Mucosa of descending colon (tissue), 3 donors: ENCODE measurements around the gene KLHL14. TPM values are rescaled to one million over a fixed set of nuclear protein-coding genes. Genes with fewer than 3 reads are reported as not detected.

Experiments
- ATAC-seq: fragments of 200-7000 bp; cut with Tn5 transposase; one replicate; pipeline ENCODE4 v1.9.1; 2020; ENCODE audit warnings: mild to moderate bottlenecking, moderate library complexity
- DNase-seq, 3 donors: peaks; one replicate each; pipeline ENCODE4 v3.0.0-alpha.2; 2020
- H3K36me3 ChIP-seq: fragments of 200-600 bp; one replicate; pipeline ENCODE4 v1.8.0; 2021; ENCODE audit warnings: low read depth, mild to moderate bottlenecking
- H3K4me1 ChIP-seq: fragments of 200-600 bp; one replicate; pipeline ENCODE4 v1.8.0; 2021; ENCODE audit warnings: low read depth, mild to moderate bottlenecking
- H3K4me3 ChIP-seq: fragments of 200-600 bp; one replicate; pipeline ENCODE4 v1.8.0; 2021; ENCODE audit warnings: mild to moderate bottlenecking
- H3K9me3 ChIP-seq: fragments of 200-600 bp; one replicate; pipeline ENCODE4 v1.8.0; 2021; ENCODE audit warnings: mild to moderate bottlenecking
- CTCF ChIP-seq: fragments of 200-600 bp; IDR thresholded peaks from one replicate; pipeline ENCODE4 v1.8.0; 2022; ENCODE audit warnings: antibody characterized with exemption, mild to moderate bottlenecking
- intact Hi-C, 2 donors: fragments of 100-400 bp; cut with DNase I in 1 of 2; cut with micrococcal nuclease in 1 of 2; formaldehyde crosslinking; loops; one replicate each; pipeline versions ENCODE4 v1.11.0 to v1.11.1; 2022; cut with DNase I, micrococcal nuclease
- long read RNA-seq, 2 donors: library from polyadenylated mRNA; unstranded; transcript quantifications; one replicate each; pipeline ENCODE4 v2.0.0, GENCODE V29; 2019 to 2021
- total RNA-seq, 3 donors: library from RNA; stranded (reverse); fragmentation: NEBNext Ultra II Directional in 2 of 3; extraction: Animal tissue kit (Norgen Biotek cat#: 25700) in 2 of 3; gene quantifications; one replicate each; pipeline versions ENCODE4 v1.2.1 to v1.2.4, GENCODE V29; 2021 to 2023
- donor health status: DM: no; HTN: no; CAD: no; lungs with moderate emphysema.
- donor health status: DM: no; HTN: no; CAD: no.
- donor health status: DM: no; HTN: yes; CAD: no.

The KLHL14 gene
- total RNA-seq: under 1 TPM; 0.10 to 0.32 (median 0.12) TPM
- long read RNA-seq, donor 1: 0 reads
- long read RNA-seq, donor 2: 0 reads

- DNase-seq: no peak
- Histone ChIP-seq H3K4me1 (peaks cover 20% of the 10 kb centered on the region), H3K4me3 (no peak within 1 kb of the TSS), H3K9me3 (no peaks in the 10 kb centered on the region), H3K36me3 (no peaks in the 10 kb centered on the region)
- no peak for TF ChIP-seq CTCF
- ATAC-seq: no peak
- intact Hi-C loops: no loop called here
Measured at GRCh38 chr18:32772581-32773381, at the start of gene KLHL14. Gene KLHL14 (minus strand): TSS chr18:32773023. CDS start chr18:32770591, 2,432 bp downstream.

GRCh38 chr18:32822197-32822596 is 49.4 kb upstream of the KLHL14 start:
- DNase-seq: no peak

GRCh38 chr18:32815881-32816280 is 43.1 kb upstream of the KLHL14 start:
- no peak overlapping the region for H3K4me3 ChIP-seq
- H3K36me3 ChIP-seq: no peaks in the 10 kb centered on the region
- no peak for TF ChIP-seq CTCF
- H3K4me1 ChIP-seq: no peaks in the 10 kb centered on the region
- ATAC-seq (no peak), DNase-seq (no peak)
- intact Hi-C loops: no loop called here
- no peaks in the 10 kb centered on the region for H3K9me3 ChIP-seq

More at GRCh38 chr18:32822197-32822596, 49.4 kb upstream of the KLHL14 start:
- TF ChIP-seq CTCF: no peak
- intact Hi-C loops: no loop called here
- Histone ChIP-seq H3K4me3 (no peak overlapping the region), H3K9me3 (no peaks in the 10 kb centered on the region), H3K36me3 (no peaks in the 10 kb centered on the region), H3K4me1 (no peaks in the 10 kb centered on the region)
- ATAC-seq: no peak

- Histone ChIP-seq H3K4me1 (no peaks in the 10 kb centered on the region), H3K36me3 (no peaks in the 10 kb centered on the region), H3K9me3 (no peaks in the 10 kb centered on the region), H3K4me3 (no peak overlapping the region)
- intact Hi-C loops: no loop called here
- ATAC-seq: no peak
- TF ChIP-seq CTCF: no peak
- DNase-seq: no peak
Measured at GRCh38 chr18:32812342-32812741, 39.5 kb upstream of the KLHL14 start.

- H3K4me1 ChIP-seq: no peaks in the 10 kb centered on the region
- H3K4me3 ChIP-seq: no peak overlapping the region
- TF ChIP-seq CTCF: no peak
- ATAC-seq (no peak), DNase-seq (no peak)
- H3K9me3 ChIP-seq: no peaks in the 10 kb centered on the region
- H3K36me3 ChIP-seq: no peaks in the 10 kb centered on the region
- intact Hi-C loops: no loop called here
Measured at GRCh38 chr18:32810314-32810713, 37.5 kb upstream of the KLHL14 start.
